Right ventricle myocardium superior (tissue), 1 donor: Measurements from ENCODE around the gene RRP12. TPM values are rescaled to one million over a fixed set of nuclear protein-coding genes. Genes with fewer than 3 reads are reported as not detected.

Source experiments
- ATAC-seq: fragments of 200-7000 bp; cut with Tn5 transposase; one replicate; pipeline ENCODE4 v1.9.1; 2020; ENCODE audit warnings: mild to moderate bottlenecking; ENCODE audit not compliant: poor library complexity
- DNase-seq: peaks from one replicate; pipeline ENCODE4 v3.0.0-alpha.2; 2020
- intact Hi-C: fragments of 100-400 bp; cut with DNase I; formaldehyde crosslinking; loops from one replicate; pipeline ENCODE4 v1.11.2; 2022
- total RNA-seq: library from RNA; stranded (reverse); fragmentation: NEBNext Ultra II Directional; extraction: Animal tissue kit (Norgen Biotek cat#: 25700); gene quantifications from one replicate; pipeline ENCODE4 v1.2.1, GENCODE V29; 2021
- donor health status: DM: no; HTN: yes; CAD: no; lungs with severe emphysema.

RRP12 gene
- total RNA-seq, 1 donor from 2014 or later, result 10.9 TPM

GRCh38 chr10:97378933-97379921, 21.9 kb downstream of the RRP12 start:
- DNase-seq (no peak), ATAC-seq (no peak)
- intact Hi-C loops, result no loop called here

GRCh38 chr10:97376413-97376812, 24.7 kb downstream of the RRP12 start:
- intact Hi-C loops, result no loop called here
- DNase-seq (no peak), ATAC-seq (no peak)

GRCh38 chr10:97373456-97373855, 27.7 kb downstream of the RRP12 start:
- intact Hi-C loops, result no loop called here
- no peak for DNase-seq
- ATAC-seq, result no peak

- ATAC-seq, result peak; percentile 51
- DNase-seq, result no peak
- intact Hi-C loops, result no loop called here
These were observed 28.8 kb downstream of the RRP12 start for GRCh38 chr10:97372233-97372875.

- intact Hi-C loops, result no loop called here
- ATAC-seq (no peak), DNase-seq (no peak)
These were observed 29.4 kb downstream of the RRP12 start for GRCh38 chr10:97371696-97372095.

GRCh38 chr10:97367126-97367649, 34.0 kb downstream of the RRP12 start:
- DNase-seq (no peak), ATAC-seq (peak; percentile 7)
- intact Hi-C loops, result no loop called here

- intact Hi-C loops, result no loop called here
- no peak for ATAC-seq
- no peak for DNase-seq
These were observed 34.6 kb downstream of the RRP12 start for GRCh38 chr10:97366572-97366971.

- intact Hi-C loops, result no loop called here
- DNase-seq (peak; percentile 51), ATAC-seq (peak; percentile 50)
These were observed 35.3 kb downstream of the RRP12 start for GRCh38 chr10:97365761-97366351.

- ATAC-seq (no peak), DNase-seq (no peak)
- intact Hi-C loops, result no loop called here
These were observed 38.1 kb downstream of the RRP12 start for GRCh38 chr10:97363071-97363470.

GRCh38 chr10:97362310-97363033, 38.7 kb downstream of the RRP12 start:
- no peak for ATAC-seq
- intact Hi-C loops, result no loop called here
- no peak for DNase-seq

GRCh38 chr10:97361537-97361901, 39.6 kb downstream of the RRP12 start:
- DNase-seq (peak; percentile 62), ATAC-seq (peak; percentile 34)
- intact Hi-C loops, result no loop called here

- DNase-seq (no peak), ATAC-seq (no peak)
- intact Hi-C loops, result no loop called here
These were observed 40.2 kb downstream of the RRP12 start for GRCh38 chr10:97360705-97361536.

- intact Hi-C loops, result no loop called here
- ATAC-seq, result no peak
- DNase-seq, result no peak
These were observed 42.4 kb downstream of the RRP12 start for GRCh38 chr10:97358781-97359180.

- ATAC-seq (no peak), DNase-seq (no peak)
- intact Hi-C loops, result no loop called here
These were observed 42.8 kb downstream of the RRP12 start for GRCh38 chr10:97358349-97358748.

GRCh38 chr10:97356918-97357317, 44.2 kb downstream of the RRP12 start:
- ATAC-seq, result no peak
- no peak for DNase-seq
- intact Hi-C loops, result no loop called here

GRCh38 chr10:97356318-97356914, 44.7 kb downstream of the RRP12 start:
- no peak for DNase-seq
- no peak for ATAC-seq
- intact Hi-C loops, result no loop called here

- DNase-seq, result no peak
- intact Hi-C loops, result no loop called here
- ATAC-seq, result peak; percentile 51
These were observed 45.6 kb downstream of the RRP12 start for GRCh38 chr10:97355571-97355975.

GRCh38 chr10:97353945-97354344, 47.2 kb downstream of the RRP12 start:
- intact Hi-C loops, result no loop called here
- peak; percentile 11 for ATAC-seq
- no peak for DNase-seq
